ENCODE results near the gene DCBLD1. TPM values are rescaled to one million over a fixed set of nuclear protein-coding genes. Genes with fewer than 3 reads are reported as not detected.

The DCBLD1 gene
- total and polyA plus RNA-seq, 2 of the 13 experiments (the other 11 are each of a cell fraction or from before 2014, with no cell fraction given): 23.2 to 41.5 TPM

DNA sequence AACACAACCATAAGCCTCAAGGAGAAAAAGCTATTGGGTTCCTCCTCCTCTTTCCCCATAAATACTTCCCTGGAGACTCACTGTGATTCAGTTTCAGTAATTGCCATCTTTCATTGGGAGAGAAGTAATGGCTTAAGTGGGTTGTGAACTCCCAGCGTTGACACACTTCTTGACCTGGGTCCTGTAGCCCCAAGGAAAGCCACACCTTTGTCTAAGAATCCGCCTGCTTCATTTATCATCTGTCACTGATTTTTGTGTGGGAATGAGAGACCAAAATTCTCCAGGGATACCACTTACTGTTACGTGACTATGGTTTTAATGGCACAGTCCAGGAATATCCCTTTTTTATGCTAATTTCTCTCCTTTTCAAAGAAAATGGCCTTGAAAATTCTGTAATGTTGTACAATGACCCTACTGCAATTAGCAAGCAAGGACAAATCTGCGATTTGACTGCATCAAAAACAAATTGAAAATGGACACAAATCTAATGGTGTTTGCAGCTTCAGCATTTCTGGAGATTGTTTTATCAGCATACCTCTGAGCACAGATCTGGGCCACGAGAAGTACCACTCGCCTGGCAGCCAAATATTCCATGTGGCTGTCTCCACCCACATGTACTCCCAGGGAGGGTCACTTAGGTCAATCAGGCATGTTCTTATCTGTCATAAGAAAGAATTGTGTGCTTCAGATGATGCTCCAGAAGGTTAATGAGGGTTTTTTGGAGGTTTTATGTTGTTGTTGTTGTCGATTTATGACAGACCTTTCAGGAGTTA is 29.8 kb downstream of the DCBLD1 start (continued):
- TF ChIP-seq KIAA2018 (CRISPR knock-in tag; IDR thresholded peaks at IDR 0.05; ENCODE audit: borderline replicate concordance): no peak
- no peak for TF ChIP-seq ZNF101 (CRISPR knock-in tag; IDR thresholded peaks at IDR 0.05; ENCODE audit: borderline replicate concordance, low read depth)
- no peak for TF ChIP-seq MTF1 (CRISPR knock-in tag; IDR thresholded peaks at IDR 0.05)
- TF ChIP-seq DNMT1 (CRISPR knock-in tag; IDR thresholded peaks at IDR 0.05): no peak
- no peak for TF ChIP-seq ZIK1 (CRISPR knock-in tag; IDR thresholded peaks at IDR 0.05; ENCODE audit: borderline replicate concordance, low read depth)
- TF ChIP-seq MIXL1 (CRISPR knock-in tag; IDR thresholded peaks at IDR 0.05): no peak
- no peak for TF ChIP-seq ZNF788 (CRISPR knock-in tag; IDR thresholded peaks at IDR 0.05; ENCODE audit: borderline replicate concordance)
- no peak for TF ChIP-seq CENPX (CRISPR knock-in tag; IDR thresholded peaks at IDR 0.05)
- TF ChIP-seq ZNF275 (CRISPR knock-in tag; IDR thresholded peaks at IDR 0.05; ENCODE audit: borderline replicate concordance): no peak
- no peak for TF ChIP-seq ZMYM4 (CRISPR knock-in tag; IDR thresholded peaks at IDR 0.05)
- TF ChIP-seq KLF11 (CRISPR knock-in tag; IDR thresholded peaks at IDR 0.05): no peak
- TF ChIP-seq ZBTB7B (CRISPR knock-in tag; IDR thresholded peaks at IDR 0.05): no peak
- TF ChIP-seq, protein P1, sequence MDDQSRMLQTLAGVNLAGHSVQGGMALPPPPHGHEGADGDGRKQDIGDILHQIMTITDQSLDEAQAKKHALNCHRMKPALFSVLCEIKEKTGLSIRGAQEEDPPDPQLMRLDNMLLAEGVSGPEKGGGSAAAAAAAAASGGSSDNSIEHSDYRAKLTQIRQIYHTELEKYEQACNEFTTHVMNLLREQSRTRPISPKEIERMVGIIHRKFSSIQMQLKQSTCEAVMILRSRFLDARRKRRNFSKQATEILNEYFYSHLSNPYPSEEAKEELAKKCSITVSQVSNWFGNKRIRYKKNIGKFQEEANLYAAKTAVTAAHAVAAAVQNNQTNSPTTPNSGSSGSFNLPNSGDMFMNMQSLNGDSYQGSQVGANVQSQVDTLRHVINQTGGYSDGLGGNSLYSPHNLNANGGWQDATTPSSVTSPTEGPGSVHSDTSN (CRISPR knock-in tag; IDR thresholded peaks at IDR 0.05; ENCODE audit: borderline replicate concordance): no peak
